H1 (cell line): ENCODE data around the gene DYNLL1. TPM values are rescaled to one million over a fixed set of nuclear protein-coding genes. Genes with fewer than 3 reads are reported as not detected.
A peak's percentile ranks its signal among the peaks of the same experiment; 100 is the strongest.

Experiments used
- CTCF ChIA-PET: fragments of 300-600 bp; sonication (Branson Sonifier 250); formaldehyde crosslinking; loops from one replicate; lab custom pipeline; 2021; ENCODE audit not compliant: partially characterized antibody; lab: Charles Lee
- POLR2A ChIA-PET: fragments of 300-600 bp; sonication (Branson Sonifier 250); formaldehyde crosslinking; loops from one replicate; lab custom pipeline; 2021; ENCODE audit warnings: inconsistent platforms; ENCODE audit not compliant: partially characterized antibody; lab: Charles Lee
- DNase-seq, 2 experiments: peaks; one replicate each; pipeline versions ENCODE4 v3.0.0 to v3.0.0-alpha.2; 2010 to 2022; ENCODE audit warnings: low spot score in 2 of 2, low read depth in 1 of 2, mixed read lengths in 1 of 2
- FAIRE-seq: peaks from 2 replicates; lab custom pipeline; 2011; peaks lifted over from hg19 to GRCh38; lab: Jason Lieb, UNC
- H2AFZ ChIP-seq: 2 replicates; pipeline ENCODE4 v1.8.1; 2012; ENCODE audit warnings: low read length, inconsistent platforms
- H2AK5ac ChIP-seq: 2 replicates; pipeline ENCODE4 v1.6.1; 2013; ENCODE audit warnings: low read depth, low read length
- H2BK120ac ChIP-seq: replicated peaks from 2 replicates; pipeline ENCODE3; 2013; ENCODE audit warnings: low read depth, low read length, inconsistent platforms
- H2BK12ac ChIP-seq: 2 replicates; pipeline ENCODE4 v1.6.1; 2013; ENCODE audit warnings: low read depth, low read length
- H2BK15ac ChIP-seq: 2 replicates; pipeline ENCODE4 v1.6.1; 2013; ENCODE audit warnings: low read length
- H2BK20ac ChIP-seq: 2 replicates; pipeline ENCODE4 v1.6.1; 2013; ENCODE audit warnings: low read length
- H2BK5ac ChIP-seq: 2 replicates; pipeline ENCODE4 v1.6.1; 2013; ENCODE audit warnings: low read depth, low read length
- H3K14ac ChIP-seq: 2 replicates; pipeline ENCODE4 v1.6.1; 2013; ENCODE audit warnings: inconsistent platforms; ENCODE audit not compliant: insufficient read length
- H3K18ac ChIP-seq: 2 replicates; pipeline ENCODE4 v1.6.1; 2013; ENCODE audit warnings: low read length; ENCODE audit errors: extremely low read depth
- H3K23ac ChIP-seq: 2 replicates; pipeline ENCODE4 v1.6.1; 2013; ENCODE audit warnings: inconsistent platforms; ENCODE audit not compliant: insufficient read length
- H3K23me2 ChIP-seq: 2 replicates; pipeline ENCODE4 v1.6.1; 2013; ENCODE audit warnings: low read depth, low read length
- H3K27ac ChIP-seq: 2 replicates; pipeline ENCODE4 v1.6.1; 2011; ENCODE audit warnings: low read depth, low read length, inconsistent platforms
- H3K27me3 ChIP-seq, 4 experiments: replicated peaks in 1 of 4; 1 replicate in 1 of 4; 2 replicates in 3 of 4; pipeline versions ENCODE4 v1.6.1 to v1.8.1; 2011 to 2013; ENCODE audit warnings: low read length in 3 of 4, mild to moderate bottlenecking in 3 of 4, inconsistent platforms in 2 of 4, mixed read lengths in 2 of 4, moderate library complexity in 1 of 4; ENCODE audit not compliant: control insufficient read depth in 3 of 4, insufficient read depth in 3 of 4; ENCODE audit errors: extremely low read depth in 1 of 4
- H3K36me3 ChIP-seq, 4 experiments: 2 replicates each; pipeline versions ENCODE4 v1.6.1 to v1.8.1; 2011 to 2013; ENCODE audit warnings: mild to moderate bottlenecking in 4 of 4, low read length in 3 of 4, moderate library complexity in 2 of 4, control low read depth in 1 of 4, inconsistent platforms in 1 of 4; ENCODE audit not compliant: insufficient read depth in 4 of 4, control insufficient read depth in 2 of 4
- H3K4ac ChIP-seq: replicated peaks from 2 replicates; pipeline ENCODE3; 2013; ENCODE audit warnings: low read length, low read depth, mixed read lengths, inconsistent platforms; ENCODE audit not compliant: insufficient read length
- H3K4me1 ChIP-seq, 4 experiments: replicated peaks in 1 of 4; 1 replicate in 1 of 4; 2 replicates in 3 of 4; pipeline versions ENCODE4 v1.6.1 to v1.8.1; 2011 to 2013; ENCODE audit warnings: low read length in 3 of 4, inconsistent platforms in 2 of 4, mixed read lengths in 1 of 4; ENCODE audit not compliant: insufficient read depth in 4 of 4, control insufficient read depth in 3 of 4
- H3K4me2 ChIP-seq, 2 experiments: 2 replicates each; pipeline versions ENCODE4 v1.6.1 to v1.8.1; 2011 to 2013; ENCODE audit warnings: low read depth in 2 of 2, low read length in 2 of 2, control low read depth in 1 of 2, inconsistent platforms in 1 of 2, mild to moderate bottlenecking in 1 of 2; ENCODE audit not compliant: insufficient read depth in 1 of 2
- H3K4me3 ChIP-seq, 4 experiments: fragments of 200-600, 300-600 bp in 1 of 4; sonication (generic), shearing (Covaris generic), sonication (Bioruptor Twin) in 1 of 4; 2 replicates each; pipeline versions ENCODE4 v1.5.1 to v1.8.1; 2011 to 2016; ENCODE audit warnings: low read length in 4 of 4, low read depth in 3 of 4, control low read depth in 2 of 4, inconsistent platforms in 2 of 4, mild to moderate bottlenecking in 2 of 4, mixed read lengths in 1 of 4, moderate library complexity in 1 of 4; ENCODE audit not compliant: insufficient read depth in 2 of 4; ENCODE audit errors: extremely low read depth in 1 of 4
- H3K56ac ChIP-seq: replicated peaks from 2 replicates; pipeline ENCODE3; 2013; ENCODE audit warnings: low read depth, mild to moderate bottlenecking, mixed read lengths, low read length, inconsistent platforms; ENCODE audit not compliant: insufficient read length
- H3K79me1 ChIP-seq: 2 replicates; pipeline ENCODE4 v1.6.1; 2013; ENCODE audit warnings: low read depth, low read length, control low read depth
- H3K79me2 ChIP-seq, 2 experiments: 2 replicates each; pipeline versions ENCODE4 v1.6.1 to v1.8.1; 2012 to 2013; ENCODE audit warnings: low read length in 2 of 2, mild to moderate bottlenecking in 2 of 2, inconsistent platforms in 1 of 2; ENCODE audit not compliant: insufficient read depth in 2 of 2, control insufficient read depth in 1 of 2
- H3K9ac ChIP-seq, 4 experiments: replicated peaks in 1 of 4; 1 replicate in 1 of 4; 2 replicates in 3 of 4; pipeline versions ENCODE4 v1.6.1 to v1.8.1; 2011 to 2013; ENCODE audit warnings: low read depth in 3 of 4, low read length in 3 of 4, control low read depth in 2 of 4, mild to moderate bottlenecking in 2 of 4, moderate library complexity in 2 of 4, inconsistent platforms in 1 of 4; ENCODE audit errors: extremely low read depth in 1 of 4
- H3K9me3 ChIP-seq, 2 experiments: 2 replicates each; pipeline versions ENCODE4 v1.6.1 to v1.8.1; 2012 to 2013; ENCODE audit warnings: mild to moderate bottlenecking in 2 of 2, moderate library complexity in 2 of 2, control low read depth in 1 of 2, inconsistent platforms in 1 of 2, low read depth in 1 of 2, low read length in 1 of 2, mixed read lengths in 1 of 2; ENCODE audit not compliant: insufficient read depth in 2 of 2
- H4K20me1 ChIP-seq, 2 experiments: replicated peaks in 1 of 2; 2 replicates each; pipeline versions ENCODE3 to v1.8.1; 2011 to 2013; ENCODE audit warnings: inconsistent platforms in 2 of 2, low read length in 2 of 2, mild to moderate bottlenecking in 1 of 2; ENCODE audit not compliant: insufficient read depth in 2 of 2, control insufficient read depth in 1 of 2
- H4K5ac ChIP-seq: 2 replicates; pipeline ENCODE4 v1.6.1; 2013; ENCODE audit warnings: low read length, low read depth, mixed read lengths, inconsistent platforms; ENCODE audit not compliant: insufficient read length
- H4K8ac ChIP-seq: 2 replicates; pipeline ENCODE4 v1.8.0; 2013; ENCODE audit warnings: mild to moderate bottlenecking, moderate library complexity, low read length, inconsistent platforms; ENCODE audit not compliant: insufficient read depth; ENCODE audit errors: extremely low read depth
- H4K91ac ChIP-seq: replicated peaks from 2 replicates; pipeline ENCODE3; 2013; ENCODE audit warnings: low read length, mixed read lengths, inconsistent platforms; ENCODE audit not compliant: insufficient read length
- BRCA1 ChIP-seq: IDR thresholded peaks from 2 replicates; pipeline ENCODE4 v1.6.1; 2012; ENCODE audit warnings: low read depth, low read length, improper control_type of control experiment
- CREB1 ChIP-seq: IDR thresholded peaks from 2 replicates; pipeline ENCODE4 v1.6.1; 2012; ENCODE audit warnings: inconsistent platforms
- GABPA ChIP-seq: IDR thresholded peaks from 2 replicates; pipeline ENCODE4 v1.6.1; 2011; ENCODE audit warnings: mild to moderate bottlenecking, low read length, moderate library complexity, borderline replicate concordance; ENCODE audit not compliant: insufficient read depth
- KDM4A ChIP-seq: IDR thresholded peaks from one replicate; pipeline ENCODE4 v1.7.1; 2012; ENCODE audit warnings: low read depth, mild to moderate bottlenecking, moderate library complexity, low read length, inconsistent platforms; ENCODE audit not compliant: severe bottlenecking
- MAX ChIP-seq: IDR thresholded peaks from 2 replicates; pipeline ENCODE4 v1.6.1; 2012; ENCODE audit warnings: inconsistent platforms
- NRF1 ChIP-seq: IDR thresholded peaks from 2 replicates; pipeline ENCODE4 v1.6.1; 2011; ENCODE audit warnings: mild to moderate bottlenecking, low read depth, low read length, improper control_type of control experiment
- POLR2AphosphoS5 ChIP-seq: IDR thresholded peaks from 2 replicates; pipeline ENCODE4 v1.6.1; 2011; ENCODE audit warnings: low read depth, low read length
- RBBP5 ChIP-seq: IDR thresholded peaks from 2 replicates; pipeline ENCODE4 v1.7.1; 2012; ENCODE audit warnings: low read depth, mild to moderate bottlenecking, inconsistent platforms, low read length, moderate library complexity, borderline replicate concordance
- SIN3A ChIP-seq, 2 experiments: IDR thresholded peaks in 1 of 2; conservative IDR thresholded peaks in 1 of 2; 2 replicates each; pipeline ENCODE4 v1.6.1; 2011 to 2012; ENCODE audit warnings: low read length in 2 of 2, improper control_type of control experiment in 1 of 2, low read depth in 1 of 2, mild to moderate bottlenecking in 1 of 2
- SUZ12 ChIP-seq: fragments of 200-600 bp; sonication (generic); IDR thresholded peaks from 2 replicates; pipeline ENCODE4 v1.6.1; 2012; ENCODE audit warnings: mild to moderate bottlenecking, inconsistent platforms, low read length, moderate library complexity, mixed read lengths
- TBP ChIP-seq: IDR thresholded peaks from 2 replicates; pipeline ENCODE4 v1.6.1; 2011; ENCODE audit warnings: low read depth, low read length, improper control_type of control experiment
- TEAD4 ChIP-seq: IDR thresholded peaks from 2 replicates; pipeline ENCODE4 v1.6.1; 2012; ENCODE audit warnings: low read depth, low read length, inconsistent platforms, mixed read lengths
- WGBS, 2 experiments: shearing (Covaris generic) in 1 of 2; methylation state at CpG; one replicate each; pipeline versions ENCODE4 v1.1.6 to v1.1.7; 2013 to 2015; ENCODE audit warnings: low lambda C conversion rate in 2 of 2, mixed read lengths in 2 of 2, inconsistent platforms in 1 of 2, low coverage in 1 of 2, missing lambda C conversion rate in 1 of 2; ENCODE audit not compliant: insufficient replicate concordance in 2 of 2, insufficient coverage in 1 of 2, insufficient read length in 1 of 2; ENCODE audit errors: extremely low coverage in 1 of 2, missing lambda C conversion rate in 1 of 2; 5-methylcytosine and 5-hydroxymethylcytosine counted together
- polyA plus RNA-seq, 7 experiments: library from polyadenylated mRNA; depleted of rRNA in 3 of 7; stranded (reverse) in 5 of 7; unstranded in 2 of 7; fragments of >200 nt in 5 of 7; fragments of 200-250 nt in 2 of 7; gene quantifications; 1 replicate in 5 of 7; 2 replicates in 1 of 7; 4 replicates in 1 of 7; pipeline versions ENCODE4 v1.2.1 to v1.2.3, GENCODE V29; 2011 to 2013; ENCODE audit warnings: missing spikeins in 2 of 7, mixed read lengths in 2 of 7
- total RNA-seq: library from RNA; stranded (reverse); fragmentation: NEBNext Ultra II Directional; extraction: Animal tissue kit (Norgen Biotek cat#: 25700); gene quantifications from 2 replicates; pipeline ENCODE4 v1.2.1, GENCODE V29; 2021

DYNLL1 gene
- total and polyA plus RNA-seq, 2 of the 8 experiments (the other 6 are each of a cell fraction or from before 2014, with no cell fraction given) = 423 to 488 TPM

DNA sequence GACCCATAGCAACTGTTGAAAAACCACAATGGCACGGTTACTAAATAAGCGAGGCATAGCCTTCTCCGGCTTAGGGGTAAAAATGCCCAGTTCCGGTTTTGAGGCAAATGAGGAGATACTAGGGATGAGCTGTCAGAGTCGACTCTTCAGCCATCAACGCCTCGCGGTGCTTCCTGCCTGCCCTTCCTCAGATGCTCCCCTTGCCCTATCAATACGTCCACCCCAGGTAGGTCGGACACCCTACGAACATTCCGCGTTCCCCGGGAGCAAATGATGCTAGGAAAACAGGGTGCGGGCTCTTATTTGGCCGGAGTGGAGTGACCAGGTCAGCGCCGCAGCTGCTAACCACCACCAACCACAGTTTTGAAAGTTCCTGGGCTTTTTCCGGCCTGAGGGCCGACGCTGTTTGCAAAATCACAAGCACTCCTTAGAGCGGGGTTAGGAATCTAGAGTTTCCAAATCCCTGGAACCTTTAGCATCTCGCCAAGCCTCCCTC, 27.5 kb upstream of the DYNLL1 start:
- Histone ChIP-seq H3K9me3 (no peaks in the 10 kb centered on the region), H3K79me2 (peaks cover 0 to 49% of the 10 kb centered on the region in 2 experiments; a peak in 3 of 4 replicates), H2BK15ac (no peak overlapping the region), H4K20me1 (peaks cover 10 to 18% of the 10 kb centered on the region in 2 experiments), H4K91ac (no peak overlapping the region), H3K23me2 (peaks cover 5% of the 10 kb centered on the region), H2BK120ac (no peak overlapping the region), H3K79me1 (peaks cover 3% of the 10 kb centered on the region), H3K4ac (peak overlapping the region; percentile 20), H2AFZ (no peak overlapping the region), H3K14ac (no peak overlapping the region), H3K27me3 (no peaks in the 10 kb centered on the region), H2AK5ac (no peak overlapping the region), H4K5ac (no peak overlapping the region), H2BK5ac (0 out of 2 replicates have a peak overlapping the region, but pooled peaks have one; percentile 64), H3K9ac (peak overlapping the region; percentile 57 to 75 (median 69); a peak in 5 of 7 replicates), H3K23ac (no peak overlapping the region), H3K36me3 (peaks cover 22 to 30% (median 24%) of the 10 kb centered on the region in 4 experiments), H3K4me3 (peak overlapping the region; percentile 76 to 97 (median 78)), H3K4me1 (peaks cover 0 to 5% (median 0%) of the 10 kb centered on the region in 4 experiments; a peak in 2 of 7 replicates), H3K4me2 (peak overlapping the region; percentile 78 to 83), H3K56ac (peak overlapping the region; percentile 34), H3K27ac (peak overlapping the region; percentile 72; the same call in 1 of the 2 replicates), H3K18ac (peak overlapping the region; percentile 73; the same call in 1 of the 2 replicates), H2BK20ac (no peak overlapping the region), H2BK12ac (no peak overlapping the region), H4K8ac (no peak overlapping the region; the same call in 1 of the 2 replicates)
- DNase-seq (peak in 1 of 2 experiments; percentile 59), FAIRE-seq (no peak)
- WGBS, 2 experiments = 11% methylated on average over 23 of the region's 23 CpGs; no CpG with 5 or more reads in 1 of the 2 experiments
- ChIA-PET POLR2A (interaction anchor here (0.6 to 18.7 kb wide), 26 partner anchors 8 to 449 kb away, joined by 3 to 365 read pairs (median 4); partner anchors contain the start of genes COX6A1, DYNLL1, GATC and RNF10), CTCF (interaction anchor here (0.6 to 9.3 kb wide), 19 partner anchors 12 to 233 kb away, joined by 3 to 152 read pairs (median 4); partner anchors contain the start of genes COX6A1, DYNLL1, GATC and PLA2G1B)
- TF ChIP-seq CREB1 = no peak
- TF ChIP-seq MAX = no peak
- no peak for TF ChIP-seq NRF1
- 0 out of 2 replicates have a peak, but pooled peaks have one; percentile 35 for TF ChIP-seq TBP
- TF ChIP-seq GABPA = 0 out of 2 replicates have a peak, but pooled peaks have one; percentile 40
- TF ChIP-seq TEAD4 = no peak
- no peak for TF ChIP-seq KDM4A
- TF ChIP-seq SIN3A (conservative IDR thresholded peaks at IDR 0.05 in 1 of 2, IDR thresholded peaks at IDR 0.05 in 1 of 2; ENCODE audit: low read depth in 1 of 2, low read length in 2 of 2) = peak; percentile 44 to 87; a peak in 2 of 4 replicates
- TF ChIP-seq BRCA1 = no peak
- no peak for TF ChIP-seq SUZ12
- TF ChIP-seq POLR2AphosphoS5 = 0 out of 2 replicates have a peak, but pooled peaks have one; percentile 22
- 0 out of 2 replicates have a peak, but pooled peaks have one; percentile 11 for TF ChIP-seq RBBP5
